Stimulated activated CD4-positive, alpha-beta T cell treated with anti-CD3 and anti-CD28 coated beads, Interleukin-2, amount 100 ng/mL, for 4 hours (primary cell): ENCODE data around the gene MAP7D2.
"Not testable (repeated sequence)": the region's sequence is repeated elsewhere in the genome, so short reads cannot be mapped to it uniquely, and the experiment has no call there.

ENCODE experiments used
- DNase-seq: peaks from one replicate; pipeline ENCODE4 v3.0.0-alpha.2; 2020; ENCODE audit warnings: low read depth

The MAP7D2 gene

DNA sequence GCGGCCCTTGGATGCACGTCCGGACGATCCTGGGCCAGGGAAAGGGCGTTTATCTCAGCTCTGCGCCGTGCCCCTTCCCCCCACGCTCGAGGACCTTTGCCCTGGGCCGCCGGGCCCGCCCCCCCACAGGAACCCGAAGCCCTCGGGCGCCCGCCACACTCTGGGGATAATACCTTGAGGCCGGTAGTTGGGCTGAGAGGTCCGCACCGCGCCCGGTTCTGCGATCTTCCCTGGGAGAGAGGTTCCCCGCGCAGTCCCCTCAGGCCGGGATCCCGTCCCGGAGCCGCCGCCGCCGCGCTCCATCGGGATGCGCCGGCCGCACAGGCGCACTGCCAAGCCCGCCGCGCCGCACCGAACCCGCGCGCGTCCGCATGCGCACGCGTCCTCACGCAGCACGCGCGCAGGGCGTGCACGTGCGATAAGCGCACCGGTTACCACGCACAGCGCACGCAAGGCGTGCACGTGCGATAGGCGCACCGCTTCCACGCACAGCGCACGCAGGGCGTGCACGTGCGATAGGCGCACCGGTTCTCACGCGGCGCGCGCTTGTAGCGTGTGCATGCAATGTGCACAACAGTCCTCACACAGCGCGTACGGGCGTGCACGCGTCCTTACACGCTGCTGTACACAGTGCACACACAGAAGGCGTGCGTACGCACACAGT lies at the start of gene MAP7D2:
Gene MAP7D2, minus strand, starts transcription at position 331 of the 664 bp plus-strand sequence. Its CDS starts 28 bp downstream, at position 303.
- DNase-seq: no peak

DNA sequence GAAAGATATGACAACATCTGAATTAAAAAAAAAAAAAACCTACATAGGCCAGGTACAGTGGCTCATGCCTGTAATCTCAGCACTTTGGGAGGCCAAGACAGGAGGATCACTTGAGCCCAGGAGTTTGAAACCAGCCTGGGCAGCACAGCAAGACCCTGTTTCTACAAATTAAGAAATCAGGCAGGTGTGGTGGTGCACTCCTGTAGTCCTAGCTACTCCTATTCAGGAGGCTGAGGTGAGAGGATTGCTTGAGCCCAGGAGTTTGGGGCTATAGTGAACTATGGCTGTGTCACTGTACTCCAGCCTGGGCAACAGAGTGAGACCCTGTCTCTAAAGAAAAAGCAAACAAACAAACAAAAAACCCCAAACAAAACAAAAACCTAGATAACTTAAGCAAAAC lies 45.8 kb upstream of the MAP7D2 start:
- DNase-seq: not testable (repeated sequence)

DNA sequence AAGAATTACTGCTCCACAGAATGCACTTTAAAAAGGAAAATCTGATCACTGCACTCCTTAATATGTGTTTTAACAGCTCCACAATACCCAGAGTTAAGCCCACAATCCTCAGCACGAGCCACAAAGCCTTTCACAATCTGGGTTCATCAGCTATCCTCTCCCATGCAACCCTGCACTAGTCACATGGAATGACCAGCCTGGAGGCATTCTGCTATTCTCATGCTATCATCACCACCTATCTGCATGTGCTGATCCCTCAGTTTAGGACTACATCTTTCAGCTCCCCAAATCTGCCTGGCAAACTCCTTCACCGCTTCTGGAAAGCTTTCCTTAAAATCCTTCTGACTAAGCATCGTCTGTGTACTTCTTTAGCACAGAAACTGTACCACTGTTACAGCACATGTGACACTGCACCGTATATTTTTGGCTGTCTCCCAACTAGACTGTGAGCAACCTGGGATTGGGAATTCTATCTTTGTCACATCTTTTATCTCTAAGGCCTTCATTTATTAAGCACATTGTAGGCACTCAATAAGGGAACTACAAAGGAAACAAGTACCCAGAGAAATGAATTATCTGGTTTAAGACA lies 43.2 kb upstream of the MAP7D2 start:
- no peak for DNase-seq

DNA sequence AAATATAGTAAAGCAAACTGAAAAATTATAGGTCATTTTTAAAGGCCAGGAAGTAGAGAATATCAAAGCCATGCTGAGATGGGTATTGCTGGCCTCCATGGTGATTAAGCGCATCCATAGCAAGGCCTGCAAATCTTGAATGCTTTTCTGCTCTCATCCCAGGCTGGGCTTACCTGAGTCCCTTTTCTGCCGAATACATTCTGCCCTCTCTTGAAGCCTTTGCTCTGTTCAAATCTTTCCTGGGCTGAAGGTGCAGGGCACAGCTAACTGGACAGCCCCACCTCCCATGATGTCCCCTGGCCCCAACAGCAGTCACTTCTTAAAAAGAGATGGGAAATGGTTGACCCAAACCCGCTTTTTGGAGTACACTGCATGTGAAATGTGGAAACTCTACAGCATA lies 35.0 kb upstream of the MAP7D2 start:
- DNase-seq: no peak

DNA sequence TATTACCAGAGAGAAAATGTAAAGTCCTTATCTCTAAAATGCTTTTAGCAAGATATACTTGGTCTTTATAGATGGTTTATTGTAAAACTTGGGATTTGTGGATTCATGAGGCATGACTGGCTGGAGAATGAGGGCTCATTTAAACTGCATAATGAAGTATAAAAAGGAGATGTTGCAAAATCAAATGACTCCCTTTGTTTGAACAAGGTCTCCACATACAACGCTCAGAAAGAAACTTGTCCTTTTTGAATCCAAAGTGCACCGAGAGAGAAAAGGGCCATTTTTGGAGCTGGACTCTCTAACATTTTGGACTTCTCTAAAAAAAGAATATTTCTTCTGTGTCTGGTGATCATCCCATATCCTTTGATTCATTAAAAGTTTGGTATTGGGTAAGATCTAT lies 32.6 kb upstream of the MAP7D2 start:
- no peak for DNase-seq

DNA sequence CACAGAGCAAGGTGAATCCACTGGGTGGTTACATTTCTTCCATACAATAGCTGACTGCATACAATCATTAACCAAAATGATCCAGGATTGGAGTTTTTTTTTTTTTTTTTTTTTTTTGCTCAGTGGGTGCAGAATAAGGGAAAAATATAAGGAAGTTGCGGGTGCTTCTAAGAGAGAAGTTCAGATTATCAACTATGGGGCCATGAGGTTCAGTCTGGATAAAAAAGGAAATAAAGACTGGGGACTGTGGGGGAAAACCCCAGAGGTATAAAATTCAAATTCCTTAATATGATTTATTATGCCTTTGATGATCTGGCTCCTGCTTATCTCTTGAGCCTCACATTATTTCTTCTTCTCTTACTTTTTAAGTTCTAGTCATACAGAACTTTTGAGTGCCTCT lies 30.9 kb upstream of the MAP7D2 start:
- no peak for DNase-seq

DNA sequence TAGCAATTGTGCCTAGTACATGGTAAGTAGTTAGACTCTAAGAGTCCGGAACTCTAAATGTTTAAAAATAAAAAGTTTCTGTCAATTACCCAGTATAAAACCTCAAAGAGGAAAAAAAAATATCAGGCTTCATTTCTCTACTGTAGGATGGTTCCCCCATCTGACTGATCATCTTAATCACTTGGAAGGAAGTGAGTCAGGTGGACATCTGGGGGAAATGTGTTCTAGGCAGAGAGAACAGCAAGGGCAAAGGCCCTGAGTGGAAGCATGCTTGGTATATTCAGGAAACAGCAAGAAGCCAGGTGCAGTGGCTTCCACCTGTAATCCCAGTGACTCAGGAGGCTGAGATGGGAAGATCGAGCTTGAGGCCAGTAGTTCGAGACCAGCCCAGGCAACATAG lies 27.8 kb upstream of the MAP7D2 start:
- no peak for DNase-seq

DNA sequence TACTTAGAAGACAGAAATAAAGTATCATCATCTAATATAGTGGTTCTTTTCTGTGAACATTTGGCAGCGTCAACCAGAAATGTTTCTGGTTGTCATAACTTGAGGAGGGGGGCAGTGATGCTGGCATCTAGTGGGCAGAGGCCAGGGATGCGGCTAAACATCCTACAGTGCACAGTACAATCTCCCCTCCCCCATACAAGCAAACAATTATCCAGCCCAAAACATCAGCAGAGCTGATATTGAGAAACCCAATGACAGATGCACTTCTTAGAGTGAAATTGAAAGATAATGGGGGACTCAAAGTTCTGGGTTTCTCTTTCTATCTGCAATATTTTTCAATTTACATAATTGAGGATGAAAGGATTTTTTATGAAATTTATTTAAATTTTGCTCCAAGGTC lies 26.9 kb upstream of the MAP7D2 start:
- DNase-seq: no peak

DNA sequence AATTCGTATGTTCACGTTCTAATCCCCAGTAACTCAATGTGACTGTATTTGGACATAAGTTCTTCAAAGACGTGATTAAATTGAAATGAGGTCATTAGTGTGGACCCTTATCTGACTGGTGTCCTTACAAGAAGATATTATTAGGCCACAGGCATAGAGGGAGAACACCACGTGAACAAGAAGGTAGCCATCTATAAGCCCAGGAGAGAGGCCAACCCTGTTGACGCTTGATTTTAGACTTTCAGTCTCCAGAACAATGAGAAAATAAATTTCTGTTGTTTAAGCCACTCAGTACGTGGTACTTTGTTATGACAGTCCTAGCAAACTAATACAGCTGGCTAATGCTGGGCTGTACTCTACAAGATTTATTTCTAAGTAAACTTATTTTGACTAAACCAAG lies 26.4 kb upstream of the MAP7D2 start:
- no peak for DNase-seq

DNA sequence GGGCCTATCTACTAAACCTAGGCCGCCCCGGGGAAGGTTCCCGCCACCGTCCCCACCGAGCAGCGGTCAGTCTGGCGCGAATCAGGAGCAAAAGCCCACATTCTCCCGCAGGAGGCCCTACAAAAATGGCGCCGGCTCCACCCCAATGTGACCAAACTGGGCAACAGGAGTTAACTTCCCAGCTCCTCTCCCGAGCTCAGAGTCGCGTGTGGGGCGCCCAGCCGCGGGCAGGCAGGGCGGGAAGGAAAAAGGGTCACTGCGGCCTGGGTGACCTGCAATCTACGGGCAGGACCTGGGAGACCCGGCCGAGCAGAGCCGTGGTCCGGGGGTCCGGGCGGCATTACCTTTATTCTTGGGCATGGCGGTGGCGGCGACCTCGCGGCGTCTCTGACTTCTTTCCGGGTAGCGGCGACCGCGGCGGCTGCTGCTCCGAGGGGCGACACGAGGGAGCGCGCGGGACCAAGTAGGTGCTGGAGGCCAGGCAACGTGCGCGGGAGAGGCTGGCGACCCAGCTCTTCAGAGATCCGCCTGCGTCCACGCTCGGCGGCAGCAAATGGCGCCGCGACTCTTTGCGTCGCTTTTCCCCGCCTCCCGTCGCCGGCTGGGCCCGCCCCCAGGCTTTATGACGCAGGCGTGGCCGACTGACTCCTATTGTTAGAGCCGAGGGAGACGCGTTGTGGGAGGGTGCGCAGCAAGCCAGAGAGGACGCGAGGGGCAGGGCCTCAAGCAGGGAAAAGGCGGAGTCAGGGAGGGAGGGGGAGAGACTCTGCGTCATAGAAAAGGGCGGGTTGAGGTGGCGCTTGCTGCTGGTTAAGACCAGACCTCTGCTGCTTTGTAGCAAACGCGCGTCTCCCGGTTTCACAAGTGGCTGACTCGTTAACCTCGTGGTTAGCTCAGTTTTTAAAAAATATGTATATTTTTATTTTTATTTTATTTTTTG lies 24.8 kb upstream of the MAP7D2 start, which contains the start of gene EIF1AX:
Gene EIF1AX, minus strand, starts transcription at position 558 of the 940 bp plus-strand sequence. Its CDS starts 198 bp downstream, at position 360.
- DNase-seq: peak; percentile 92

DNA sequence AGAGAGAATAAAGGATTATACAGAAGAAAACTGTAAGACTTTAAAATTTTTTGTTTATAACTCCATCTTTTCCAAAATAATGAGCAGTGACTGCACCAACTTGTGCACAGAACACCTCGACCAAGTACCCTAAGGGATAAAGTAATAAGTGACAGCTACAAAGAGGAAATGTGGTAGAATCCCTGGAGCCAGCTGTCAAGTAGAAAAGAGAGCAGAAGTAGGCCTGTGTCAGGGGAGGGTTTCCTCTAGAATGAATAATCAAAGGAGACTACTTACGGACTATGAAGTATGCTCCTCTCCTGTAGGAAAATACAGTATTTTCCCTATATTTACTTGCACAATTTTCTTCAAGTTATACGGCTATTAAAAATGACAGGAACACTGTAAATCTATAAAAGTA lies 23.7 kb upstream of the MAP7D2 start:
- DNase-seq: no peak

DNA sequence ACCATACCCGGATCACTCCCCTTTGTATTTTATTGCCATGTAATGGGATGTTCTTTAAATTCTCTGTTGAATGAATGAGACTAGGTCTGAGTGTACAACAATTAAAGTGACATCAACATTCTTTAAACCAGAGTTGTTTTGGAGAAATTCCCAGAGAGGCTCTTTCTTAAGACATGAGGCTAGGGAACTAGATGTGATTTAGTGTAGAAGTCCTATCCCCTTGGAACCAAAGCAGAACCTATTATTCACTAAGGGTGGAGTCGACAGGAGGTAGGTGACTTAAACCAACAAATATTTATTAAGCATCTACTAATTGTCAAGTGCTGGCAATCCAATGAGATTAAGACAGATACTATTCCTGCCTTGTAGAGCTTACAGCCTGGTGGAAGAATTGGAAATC lies 23.3 kb upstream of the MAP7D2 start:
- DNase-seq: no peak

DNA sequence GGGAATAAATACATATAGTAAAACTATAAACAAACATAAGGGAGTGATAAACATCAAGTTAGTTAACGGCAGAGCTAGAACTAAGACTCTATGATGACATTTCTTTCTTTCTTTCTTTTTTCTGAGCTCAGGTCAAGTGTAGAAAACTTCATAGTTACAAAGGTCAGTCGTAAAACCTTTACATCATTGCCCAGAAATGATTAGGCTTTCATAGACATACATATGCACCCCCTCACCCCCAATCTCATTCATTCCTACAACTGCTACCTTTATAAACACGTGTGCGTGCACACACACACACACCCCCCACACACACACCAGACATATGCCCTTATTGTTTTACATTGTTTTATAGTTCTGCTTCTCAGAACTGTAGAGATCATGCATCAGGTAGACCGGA lies 19.2 kb upstream of the MAP7D2 start:
- no peak for DNase-seq

DNA sequence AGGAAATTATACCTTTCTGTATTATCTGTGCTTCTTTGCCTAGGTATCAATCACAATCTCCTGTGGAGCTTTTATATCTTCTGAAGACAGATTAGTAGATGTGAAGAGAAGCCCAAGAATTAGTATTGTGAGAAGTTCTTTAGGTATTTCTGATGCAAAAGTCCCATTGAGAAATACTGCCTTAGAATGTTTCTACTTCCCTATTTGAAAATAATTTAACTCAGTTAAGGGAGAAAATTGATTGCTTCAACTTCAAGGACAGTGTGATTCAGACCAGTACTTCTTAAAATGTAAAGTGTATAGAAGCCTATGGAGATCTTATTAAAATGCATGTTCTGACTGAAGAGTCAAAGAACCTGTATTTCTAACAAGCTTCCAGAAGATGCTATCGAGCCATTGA lies 16.0 kb upstream of the MAP7D2 start:
- no peak for DNase-seq

DNA sequence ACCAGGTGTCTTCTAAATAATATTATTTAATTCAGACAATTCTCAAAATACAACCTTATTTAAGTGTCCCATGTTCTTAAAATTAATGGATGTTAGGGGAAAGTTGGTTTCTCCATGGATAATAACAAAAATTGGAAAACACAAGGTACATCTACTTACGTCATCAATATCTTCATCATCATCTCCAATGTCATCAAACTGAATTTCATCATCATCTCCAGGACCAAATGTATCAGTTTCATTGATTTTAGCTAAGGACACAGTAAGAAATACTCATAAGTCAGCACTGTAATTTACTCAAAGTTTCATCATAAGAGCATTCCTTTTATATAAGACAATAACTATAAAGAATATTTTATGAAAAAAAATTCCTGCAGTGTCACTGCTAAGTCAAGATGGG lies 13.7 kb upstream of the MAP7D2 start:
- DNase-seq: no peak

DNA sequence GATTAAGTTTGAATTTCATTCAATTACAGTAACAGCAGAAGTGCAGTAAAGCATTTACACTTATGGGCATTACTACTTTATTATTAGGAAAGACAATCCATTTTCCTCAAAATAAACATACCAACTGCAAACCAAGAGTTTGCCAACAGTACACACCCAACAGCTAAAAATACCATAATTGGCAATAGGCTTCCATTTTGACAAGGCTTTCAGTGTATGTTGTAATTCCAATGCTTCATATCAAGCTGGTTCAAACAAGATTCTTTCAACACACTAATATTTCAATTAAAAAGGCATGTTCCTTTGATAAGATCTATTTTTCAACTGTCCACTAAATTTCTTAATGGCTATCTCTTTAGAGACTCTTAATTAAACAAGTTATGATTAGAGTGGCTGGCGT lies 12.8 kb upstream of the MAP7D2 start:
- DNase-seq: no peak

DNA sequence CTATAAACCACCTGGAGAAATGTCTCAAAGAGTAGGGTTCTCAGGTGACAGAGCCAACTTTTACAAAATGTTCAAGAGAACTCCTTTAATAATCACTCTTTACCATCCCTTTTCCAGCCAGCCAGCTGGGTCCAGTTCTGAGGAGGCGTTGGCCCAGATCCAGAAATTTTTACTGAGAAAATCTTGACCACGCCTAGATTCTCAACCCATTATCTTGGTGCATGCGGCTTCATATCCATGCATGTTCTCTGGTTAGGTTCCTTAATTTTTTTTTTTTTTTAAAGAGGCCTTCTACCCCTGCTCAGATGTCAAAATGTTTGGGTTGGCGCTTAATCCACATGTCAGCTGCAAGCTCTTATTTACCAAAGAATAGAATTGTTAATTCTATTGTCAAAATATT lies 12.0 kb upstream of the MAP7D2 start:
- DNase-seq: no peak

DNA sequence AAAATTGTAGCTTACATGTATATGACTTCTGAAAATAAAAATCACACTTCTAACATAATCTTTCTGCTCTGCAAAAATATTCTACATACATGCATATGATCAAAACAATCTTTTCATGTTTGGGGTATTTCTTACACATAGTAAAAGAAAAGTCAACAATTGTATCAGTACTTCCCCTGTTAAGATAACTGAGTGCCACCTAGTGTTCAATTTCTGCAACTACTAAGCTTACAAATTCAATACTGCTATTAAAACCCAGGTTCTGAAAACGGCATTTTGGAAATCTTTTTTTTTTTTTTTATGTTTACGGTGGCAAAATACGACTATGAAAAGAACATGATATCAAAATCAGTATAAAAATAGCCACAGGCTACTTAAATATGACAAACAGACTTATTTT lies 10.7 kb upstream of the MAP7D2 start:
- not testable (repeated sequence) for DNase-seq

DNA sequence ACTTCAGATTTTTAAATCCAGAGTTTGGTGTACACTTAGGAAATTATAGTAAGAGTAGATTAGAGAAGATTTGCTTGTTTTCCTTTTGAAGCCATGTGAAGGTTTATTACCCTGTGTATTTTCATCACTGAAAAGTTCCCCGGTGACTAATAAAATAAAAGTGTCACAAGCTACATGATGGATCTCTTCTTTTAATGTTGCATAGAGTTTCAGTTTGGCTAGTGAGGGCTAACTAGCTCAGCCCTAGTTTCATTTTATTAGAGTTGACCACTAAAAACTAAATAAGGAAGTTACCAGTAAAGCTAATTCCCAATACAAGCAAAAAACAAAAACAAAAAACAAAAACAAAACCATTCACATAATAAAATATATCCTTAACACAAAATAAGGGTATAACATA lies 10.1 kb upstream of the MAP7D2 start:
- DNase-seq: not testable (repeated sequence)

DNA sequence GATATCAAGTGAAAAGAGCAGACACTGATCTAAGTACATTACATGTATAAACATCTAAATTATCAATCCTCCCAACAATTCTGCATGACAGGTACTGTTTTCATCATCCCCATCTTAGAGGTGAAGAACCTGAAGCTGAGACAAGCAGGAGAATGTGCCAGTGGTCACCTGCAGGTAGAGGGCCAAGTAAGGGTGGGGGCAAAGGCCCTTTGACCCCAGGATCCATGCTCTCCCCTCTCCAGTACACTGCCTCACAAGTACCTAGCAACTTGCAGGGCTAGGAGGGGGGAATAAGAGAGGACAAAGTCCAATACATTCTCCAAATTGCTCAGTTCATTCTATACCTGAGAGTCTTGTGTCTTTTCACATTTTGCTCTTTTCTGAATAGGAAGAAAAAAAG lies 8.3 kb upstream of the MAP7D2 start:
- DNase-seq: no peak

DNA sequence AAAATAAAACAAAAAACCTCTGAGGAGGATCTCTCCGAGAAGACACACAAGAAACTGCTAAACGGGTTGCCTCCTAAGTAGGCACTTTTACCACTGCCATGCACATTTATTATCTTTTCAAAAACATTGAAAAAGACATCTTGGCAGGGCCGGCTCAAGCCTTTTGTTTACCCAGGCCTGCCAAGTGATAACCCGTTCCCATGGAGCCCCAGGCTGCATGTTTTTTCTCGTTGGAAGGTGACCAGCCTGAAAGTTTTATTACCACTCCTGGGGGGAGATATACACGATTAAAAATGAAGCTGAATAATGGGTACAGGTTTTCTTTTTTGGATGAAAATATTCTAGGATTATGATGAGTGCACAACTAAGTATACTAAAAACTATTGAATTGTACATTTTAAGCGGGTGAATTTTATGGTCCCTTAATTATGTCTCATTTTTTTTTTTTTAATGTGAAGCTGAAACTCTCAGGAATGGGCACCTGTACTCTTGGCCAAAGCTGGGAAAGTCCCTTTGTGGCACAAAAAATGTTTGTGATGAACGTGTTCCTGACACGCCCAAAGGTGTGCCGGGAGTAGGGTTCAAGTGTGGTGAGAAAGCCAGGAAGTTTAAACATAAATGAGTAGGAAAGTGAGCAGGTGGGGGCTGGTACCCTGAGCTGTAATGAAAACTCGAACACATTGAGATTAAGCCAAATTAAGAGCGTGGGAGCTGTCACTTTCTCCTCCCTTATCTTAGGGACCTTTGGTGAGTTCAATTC lies 1.5 kb upstream of the MAP7D2 start:
- DNase-seq: no peak

DNA sequence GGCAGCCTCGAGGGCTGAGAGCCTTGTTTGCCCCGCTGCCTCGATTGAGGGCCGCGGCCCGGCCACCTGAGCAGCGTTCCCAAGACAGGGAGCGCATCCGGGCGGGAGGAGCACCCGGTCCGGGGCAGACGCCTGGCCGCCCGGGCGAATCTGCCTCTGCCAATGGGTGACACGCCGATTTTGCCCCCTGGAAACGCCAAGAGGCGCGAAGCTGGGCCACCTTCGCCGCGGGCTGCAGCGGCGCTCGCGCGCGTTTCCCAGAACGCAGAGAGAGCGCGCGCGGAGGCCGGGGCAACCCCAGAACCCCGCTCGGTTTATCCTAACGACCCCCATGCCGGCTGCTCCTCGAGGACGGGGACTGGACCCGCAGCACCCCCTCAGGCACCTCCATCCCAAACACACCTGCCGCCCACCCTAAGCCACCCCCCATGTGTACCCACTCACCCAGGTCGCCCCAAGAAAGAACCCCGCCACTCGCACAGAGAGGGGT lies 575 bp downstream of the MAP7D2 start:
- no peak for DNase-seq
